ENCODE results near the gene ASPSCR1. TPM values are rescaled to one million over a fixed set of nuclear protein-coding genes. Genes with fewer than 3 reads are reported as not detected.

Gene ASPSCR1
- total RNA-seq, 1 donor from 2014 or later: 25.4 TPM

DNA sequence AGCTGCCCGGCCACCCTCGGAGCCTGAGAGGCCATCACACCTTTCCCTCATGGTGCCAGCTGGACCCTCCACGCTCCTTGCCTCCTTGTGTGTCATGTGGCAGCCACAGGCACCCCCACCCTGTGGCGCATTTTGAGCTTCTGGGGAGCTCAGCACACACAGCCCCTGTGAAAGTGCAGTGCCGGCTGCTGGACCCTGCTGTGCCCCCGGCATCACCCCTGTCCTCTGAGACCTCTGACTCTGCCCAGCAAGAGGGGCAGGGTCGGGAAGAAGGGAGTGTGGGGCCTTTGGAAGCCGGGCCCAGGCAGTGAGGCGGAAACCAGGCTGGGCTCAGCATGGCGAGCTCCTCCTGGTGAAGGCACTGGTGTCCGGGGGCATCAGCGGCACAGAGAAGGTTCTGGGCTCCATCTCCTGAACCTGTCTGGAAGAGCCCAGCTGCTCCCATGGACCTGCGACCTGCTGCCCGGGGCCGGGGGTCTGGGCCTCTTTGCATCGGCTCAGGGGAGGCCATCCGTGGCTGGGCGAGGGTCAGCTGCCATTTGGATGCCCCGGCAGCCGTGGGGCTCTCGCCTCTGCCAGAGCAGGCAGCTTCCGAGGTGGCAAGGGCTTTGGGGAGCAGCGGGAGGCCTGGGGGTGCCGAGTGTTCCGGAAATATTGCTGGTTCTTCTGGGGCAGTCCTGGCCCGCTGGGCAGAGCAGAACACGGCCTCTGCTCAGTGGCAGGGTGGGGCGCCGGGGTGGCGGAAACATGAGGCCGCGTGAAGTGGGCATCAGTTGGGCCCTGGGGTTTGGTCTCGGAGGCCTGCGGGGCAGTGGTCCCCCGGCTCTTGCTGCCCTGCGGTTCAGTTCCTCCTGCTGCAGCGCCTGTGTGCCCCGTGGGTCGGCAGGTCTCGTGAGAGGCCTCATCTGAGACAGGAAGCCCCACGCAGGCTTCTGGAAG, 27.4 kb downstream of the ASPSCR1 start:
- DNase-seq: no peak
- no peak for ATAC-seq (ENCODE audit: poor library complexity)
- intact Hi-C loops (cut with DNase I): no loop called here

DNA sequence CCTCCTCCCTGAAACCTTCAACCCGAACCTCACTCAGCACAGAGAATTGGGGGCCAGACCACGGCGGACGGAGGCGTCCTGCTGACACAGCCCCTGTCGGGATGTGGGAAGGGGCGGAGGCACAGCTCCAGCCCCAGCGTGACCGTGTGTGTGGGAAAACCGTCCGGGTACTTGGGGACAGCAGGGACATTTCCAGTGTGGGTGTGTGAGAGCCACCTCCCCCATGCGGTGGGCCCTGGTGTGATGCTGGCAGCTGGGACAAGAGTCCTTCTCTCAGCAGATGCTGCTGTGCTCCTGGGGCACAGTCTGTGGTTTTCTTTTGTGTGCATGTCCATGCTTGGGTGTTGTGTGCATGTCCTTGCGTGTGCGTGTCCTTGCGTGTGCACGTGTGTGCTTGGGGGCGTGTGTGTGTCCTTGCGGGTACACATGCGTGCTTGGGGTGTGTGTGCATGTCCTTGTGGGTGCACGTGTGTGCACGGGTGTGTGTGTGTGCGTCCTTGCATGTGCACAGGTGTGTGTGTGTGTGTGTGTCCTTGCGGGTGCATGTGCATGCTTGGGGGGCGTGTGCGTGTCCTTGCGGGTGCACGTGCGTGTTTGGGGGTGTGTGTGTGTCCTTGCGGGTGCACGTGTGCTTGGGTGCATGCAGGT, 28.4 kb downstream of the ASPSCR1 start:
- intact Hi-C loops (cut with DNase I): no loop called here
- DNase-seq (no peak), ATAC-seq (ENCODE audit: poor library complexity) (no peak)

DNA sequence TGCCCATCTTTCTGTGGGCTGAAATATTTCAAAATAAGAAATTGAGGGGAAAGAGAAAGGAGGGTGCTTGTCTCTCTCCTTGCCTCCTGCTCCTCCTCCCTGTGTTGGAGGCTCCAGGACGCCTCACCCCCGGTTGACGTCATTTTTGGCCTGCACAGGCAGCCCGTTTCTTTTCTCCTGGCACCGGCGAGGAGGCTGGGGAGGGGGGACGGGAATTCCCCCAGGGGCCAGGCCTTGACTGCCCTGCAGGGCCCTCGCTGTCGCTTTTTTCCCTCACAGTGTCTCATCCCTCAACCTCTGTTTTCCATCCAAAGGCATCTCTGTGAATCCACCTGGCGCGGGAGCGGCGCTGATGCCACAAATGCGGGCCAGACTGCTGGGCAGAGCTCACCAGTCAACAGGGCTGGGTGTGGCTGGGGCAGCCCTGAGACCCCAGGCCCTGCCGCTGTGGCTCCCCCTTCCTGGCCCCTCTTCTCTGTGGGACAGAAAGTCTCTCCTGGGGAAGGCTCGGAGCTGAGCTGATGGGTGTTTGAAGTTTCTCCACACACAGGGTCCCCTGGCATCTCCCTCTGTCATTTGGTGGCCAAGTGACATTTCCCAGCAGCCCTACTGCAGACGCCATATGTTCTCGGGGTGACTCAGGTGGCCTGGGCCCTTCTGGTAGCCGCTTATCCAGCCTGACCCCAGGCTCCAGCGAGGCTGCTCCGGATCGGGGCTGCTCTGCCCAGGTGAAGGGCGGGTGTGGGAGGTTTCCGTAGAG, 29.2 kb downstream of the ASPSCR1 start:
- intact Hi-C loops (cut with DNase I): no loop called here
- ATAC-seq (ENCODE audit: poor library complexity) (peak; percentile 37), DNase-seq (no peak)

- DNase-seq (no peak), ATAC-seq (ENCODE audit: poor library complexity) (no peak)
- intact Hi-C loops (cut with DNase I): no loop called here
These were observed 29.7 kb downstream of the ASPSCR1 start for GRCh38 chr17:82007228-82007494.

DNA sequence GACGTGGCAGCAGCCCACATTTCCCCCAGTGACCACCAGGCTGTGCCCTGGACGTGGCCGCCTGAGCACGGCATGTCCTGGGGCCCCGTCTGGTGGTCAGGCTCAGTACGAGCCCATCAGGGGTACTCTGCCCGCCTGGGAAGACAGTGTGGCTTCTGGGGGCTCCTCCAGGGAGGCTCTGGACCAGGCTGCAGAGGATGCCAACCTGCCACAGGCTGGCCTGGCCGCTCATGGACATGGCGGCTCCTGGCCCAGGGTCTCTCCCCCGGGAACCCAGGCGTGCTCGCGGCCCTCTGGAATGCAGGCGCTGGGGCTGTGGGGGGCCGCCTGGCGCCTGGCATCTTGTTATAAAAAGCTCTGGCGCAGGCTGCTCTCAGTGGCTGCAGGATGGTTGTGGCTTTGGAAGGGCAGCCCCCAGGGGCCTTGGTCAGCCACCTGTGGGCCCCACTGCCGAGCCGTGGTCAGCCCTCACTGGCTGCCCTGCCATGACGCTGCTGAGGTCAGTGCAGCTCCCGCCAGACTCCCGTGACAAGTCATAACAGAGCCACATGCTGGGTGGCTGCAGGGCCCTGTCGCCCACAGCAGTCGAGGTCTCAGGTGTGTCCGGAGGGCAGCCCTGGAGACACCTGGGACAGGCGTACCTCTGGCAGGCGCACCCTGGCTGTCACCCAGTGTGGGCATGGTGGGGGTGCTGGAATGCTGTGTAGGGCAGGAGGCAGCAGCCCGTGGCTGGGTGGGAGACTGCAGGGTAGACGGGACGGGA, 30.2 kb downstream of the ASPSCR1 start:
- intact Hi-C loops (cut with DNase I): no loop called here
- DNase-seq (no peak), ATAC-seq (ENCODE audit: poor library complexity) (no peak)

DNA sequence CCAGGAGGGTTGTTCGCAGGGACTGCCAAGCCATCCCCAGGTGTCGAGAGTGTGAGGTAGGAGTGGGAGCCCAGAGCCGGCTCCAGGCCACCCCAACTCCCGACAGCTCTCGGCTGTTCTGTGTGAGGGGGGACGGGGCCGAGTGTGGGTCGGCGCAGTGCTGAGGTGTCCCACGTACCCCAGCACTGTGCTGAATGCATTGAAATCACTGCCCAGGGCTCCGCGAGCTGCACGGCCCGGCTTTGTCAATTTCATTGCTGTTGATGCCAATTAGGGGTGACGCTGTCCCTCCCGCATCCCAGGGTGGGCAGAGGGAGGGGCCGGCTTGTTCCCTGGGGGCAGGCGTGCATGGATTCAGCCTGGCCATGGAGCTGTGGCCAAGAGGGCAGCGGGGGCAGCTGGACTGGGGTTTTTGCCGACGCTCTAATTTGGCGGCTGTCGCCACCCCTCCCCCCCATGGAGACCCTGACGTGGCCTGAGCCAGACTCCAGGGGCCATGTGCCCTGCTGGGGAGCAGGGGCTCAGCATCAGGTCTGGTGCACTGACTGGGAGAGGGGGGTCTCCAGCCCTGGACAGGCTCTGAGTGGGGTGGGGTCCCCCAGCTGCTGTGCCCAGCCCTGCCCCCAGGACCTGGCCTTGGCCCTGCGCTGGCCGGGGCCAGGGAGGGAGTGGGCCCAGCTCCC, 31.0 kb downstream of the ASPSCR1 start:
- ATAC-seq (ENCODE audit: poor library complexity): no peak
- intact Hi-C loops (cut with DNase I): no loop called here
- DNase-seq: no peak

DNA sequence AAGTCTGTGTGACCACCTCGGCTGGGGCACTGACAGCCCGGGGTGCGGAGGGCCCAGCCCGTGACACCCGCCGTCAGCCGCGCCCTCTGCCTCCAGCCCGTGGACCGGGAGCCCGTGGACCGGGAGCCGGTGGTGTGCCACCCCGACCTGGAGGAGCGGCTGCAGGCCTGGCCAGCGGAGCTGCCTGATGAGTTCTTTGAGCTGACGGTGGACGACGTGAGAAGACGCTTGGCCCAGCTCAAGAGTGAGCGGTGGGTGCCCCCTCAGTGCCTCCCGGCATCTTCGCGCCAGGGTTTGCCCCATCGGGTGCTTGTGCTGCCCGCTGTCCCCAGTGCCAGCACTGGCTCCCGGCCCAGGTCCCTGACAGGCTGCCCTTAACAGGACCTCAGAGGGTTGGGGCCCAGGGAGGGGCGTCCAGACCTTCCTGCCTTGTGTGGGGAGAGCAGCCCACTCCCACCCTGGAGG, 31.5 kb downstream of the ASPSCR1 start:
- peak; percentile 72 for DNase-seq
- no peak for ATAC-seq (ENCODE audit: poor library complexity)
- intact Hi-C loops (cut with DNase I): no loop called here

- ATAC-seq (ENCODE audit: poor library complexity) (no peak), DNase-seq (no peak)
- intact Hi-C loops (cut with DNase I): no loop called here
These were observed 32.0 kb downstream of the ASPSCR1 start for GRCh38 chr17:82009413-82009812.

- intact Hi-C loops (cut with DNase I): no loop called here
- ATAC-seq (ENCODE audit: poor library complexity): no peak
- DNase-seq: no peak
These were observed 33.4 kb downstream of the ASPSCR1 start for GRCh38 chr17:82010575-82011525.

GRCh38 chr17:82011617-82012187, 34.3 kb downstream of the ASPSCR1 start:
- intact Hi-C loops (cut with DNase I): no loop called here
- no peak for ATAC-seq (ENCODE audit: poor library complexity)
- DNase-seq: no peak

GRCh38 chr17:82012261-82012639, 34.8 kb downstream of the ASPSCR1 start:
- no peak for DNase-seq
- intact Hi-C loops (cut with DNase I): no loop called here
- ATAC-seq (ENCODE audit: poor library complexity): no peak

GRCh38 chr17:82012640-82013295, 35.3 kb downstream of the ASPSCR1 start:
- ATAC-seq (ENCODE audit: poor library complexity) (peak; percentile 60), DNase-seq (peak; percentile 63)
- intact Hi-C loops (cut with DNase I): no loop called here

GRCh38 chr17:82013341-82013740, 35.9 kb downstream of the ASPSCR1 start:
- ATAC-seq (ENCODE audit: poor library complexity): peak; percentile 68
- DNase-seq: peak; percentile 74
- intact Hi-C loops (cut with DNase I): no loop called here

GRCh38 chr17:82013772-82014321, 36.4 kb downstream of the ASPSCR1 start:
- DNase-seq (peak; percentile 64), ATAC-seq (ENCODE audit: poor library complexity) (peak; percentile 72)
- intact Hi-C loops (cut with DNase I): no loop called here

DNA sequence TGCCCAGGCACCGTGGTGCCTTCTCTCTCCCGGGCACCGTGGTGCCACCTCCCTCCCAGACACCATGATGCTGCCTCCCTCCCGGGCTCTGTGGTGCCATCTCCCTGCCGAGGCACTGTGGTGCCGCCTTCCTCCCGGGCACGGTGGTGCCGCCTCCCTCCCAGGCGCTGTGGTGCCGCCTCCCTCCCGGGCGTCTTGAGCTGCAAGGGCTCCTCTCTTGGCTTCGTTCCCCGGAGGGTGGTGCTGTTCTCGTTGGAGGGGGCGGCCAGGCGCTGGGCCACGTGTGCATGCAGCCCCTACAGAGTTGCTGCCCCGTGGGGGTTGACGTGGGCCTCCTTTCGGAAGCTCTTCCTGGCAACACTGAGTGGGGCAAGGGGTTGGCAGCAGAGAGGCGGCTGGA, 37.0 kb downstream of the ASPSCR1 start:
- DNase-seq (no peak), ATAC-seq (ENCODE audit: poor library complexity) (no peak)
- intact Hi-C loops (cut with DNase I): no loop called here

DNA sequence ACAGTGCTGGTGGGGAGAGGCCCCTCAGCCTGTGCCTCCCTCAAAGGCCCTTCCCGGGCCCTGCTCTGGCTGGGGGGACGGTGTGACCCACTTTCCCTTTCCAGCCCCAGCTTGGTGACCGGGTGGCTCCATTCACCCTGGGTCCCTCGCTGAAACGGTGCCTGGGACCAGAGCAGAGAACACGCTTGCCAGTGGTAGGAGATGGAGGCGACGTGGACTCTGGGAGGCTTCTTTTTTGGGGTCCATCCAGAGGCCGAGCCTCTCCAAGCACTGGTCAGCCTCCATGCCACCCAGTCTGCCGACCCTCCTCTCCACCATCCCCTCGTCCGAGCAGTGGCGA, 37.5 kb downstream of the ASPSCR1 start:
- ATAC-seq (ENCODE audit: poor library complexity): no peak
- intact Hi-C loops (cut with DNase I): no loop called here
- DNase-seq: no peak
